Mesenchymal stem cell (in vitro differentiated cells and primary cell): ENCODE data around the gene GRM7.

ENCODE experiments used
- DNase-seq: peaks from one replicate; pipeline ENCODE4 v3.0.0-alpha.2; 2013
- H2AFZ ChIP-seq: one replicate; pipeline ENCODE4 v1.6.1; 2013; ENCODE audit warnings: low read depth, mild to moderate bottlenecking, control low read depth, inconsistent platforms, low read length, moderate library complexity
- H2AK5ac ChIP-seq: 2 replicates; pipeline ENCODE4 v1.6.1; 2013; ENCODE audit warnings: low read length, moderate library complexity, mild to moderate bottlenecking, inconsistent platforms; ENCODE audit not compliant: severe bottlenecking
- H2BK120ac ChIP-seq: one replicate; pipeline ENCODE4 v1.6.1; 2013; ENCODE audit warnings: low read depth, mild to moderate bottlenecking, inconsistent platforms, low read length, moderate library complexity
- H2BK12ac ChIP-seq, 2 experiments: one replicate each; pipeline ENCODE4 v1.6.1; 2013; ENCODE audit warnings: inconsistent platforms in 2 of 2, low read length in 2 of 2, mild to moderate bottlenecking in 2 of 2, moderate library complexity in 2 of 2, control low read depth in 1 of 2
- H2BK15ac ChIP-seq: one replicate; pipeline ENCODE4 v1.6.1; 2013; ENCODE audit warnings: mild to moderate bottlenecking, low read depth, inconsistent platforms; ENCODE audit not compliant: poor library complexity, severe bottlenecking
- H2BK5ac ChIP-seq: 2 replicates; pipeline ENCODE4 v1.6.1; 2013; ENCODE audit warnings: low read depth, mild to moderate bottlenecking, low read length, control low read depth, inconsistent platforms; ENCODE audit not compliant: poor library complexity, severe bottlenecking
- H3K14ac ChIP-seq, 2 experiments: one replicate each; pipeline ENCODE4 v1.6.1; 2013; ENCODE audit warnings: inconsistent platforms in 2 of 2, low read length in 2 of 2, control low read depth in 1 of 2, mild to moderate bottlenecking in 1 of 2, moderate library complexity in 1 of 2
- H3K18ac ChIP-seq, 2 experiments: one replicate each; pipeline ENCODE4 v1.6.1; 2013; ENCODE audit warnings: inconsistent platforms in 2 of 2, low read length in 2 of 2, control low read depth in 1 of 2, low read depth in 1 of 2, mild to moderate bottlenecking in 1 of 2
- H3K23ac ChIP-seq, 2 experiments: one replicate each; pipeline ENCODE4 v1.6.1; 2013; ENCODE audit warnings: inconsistent platforms in 2 of 2, low read length in 2 of 2, mild to moderate bottlenecking in 2 of 2, moderate library complexity in 2 of 2, control low read depth in 1 of 2
- H3K27ac ChIP-seq: 2 replicates; pipeline ENCODE4 v1.5.1; 2013; ENCODE audit warnings: mild to moderate bottlenecking, moderate library complexity, low read length, control low read depth, inconsistent platforms; ENCODE audit not compliant: poor library complexity, severe bottlenecking
- H3K27me3 ChIP-seq, 2 experiments: 2 replicates each; pipeline versions ENCODE4 v1.6.1 to v1.7.0; 2013; ENCODE audit warnings: low read length in 2 of 2, mild to moderate bottlenecking in 2 of 2, moderate library complexity in 2 of 2, control low read depth in 1 of 2, inconsistent platforms in 1 of 2; ENCODE audit not compliant: control insufficient read depth in 1 of 2, insufficient read depth in 1 of 2
- H3K36me3 ChIP-seq, 2 experiments: 2 replicates each; pipeline versions ENCODE4 v1.6.1 to v1.7.0; 2013; ENCODE audit warnings: low read length in 2 of 2, control low read depth in 1 of 2, inconsistent platforms in 1 of 2, low read depth in 1 of 2, mild to moderate bottlenecking in 1 of 2; ENCODE audit not compliant: insufficient read depth in 2 of 2, control insufficient read depth in 1 of 2
- H3K4ac ChIP-seq, 2 experiments: one replicate each; pipeline ENCODE4 v1.6.1; 2013; ENCODE audit warnings: inconsistent platforms in 2 of 2, low read length in 2 of 2, mild to moderate bottlenecking in 2 of 2, moderate library complexity in 2 of 2, control low read depth in 1 of 2, low read depth in 1 of 2
- H3K4me1 ChIP-seq: 2 replicates; pipeline ENCODE4 v1.6.1; 2013; ENCODE audit warnings: low read depth, low read length, control low read depth; ENCODE audit not compliant: control insufficient read depth, insufficient read depth
- H3K4me2 ChIP-seq: 2 replicates; pipeline ENCODE4 v1.6.1; 2013; ENCODE audit warnings: low read length, mild to moderate bottlenecking, inconsistent platforms; ENCODE audit not compliant: poor library complexity, severe bottlenecking
- H3K4me3 ChIP-seq, 2 experiments: 2 replicates each; pipeline versions ENCODE4 v1.5.1 to v1.7.0; 2013; ENCODE audit warnings: low read length in 2 of 2, mild to moderate bottlenecking in 2 of 2, control low read depth in 1 of 2, low read depth in 1 of 2; ENCODE audit not compliant: insufficient read depth in 1 of 2
- H3K79me1 ChIP-seq: replicated peaks from 2 replicates; pipeline ENCODE4 v1.6.1; 2013; ENCODE audit warnings: mild to moderate bottlenecking, control low read depth, low read length, inconsistent platforms; ENCODE audit not compliant: poor library complexity, severe bottlenecking
- H3K9ac ChIP-seq: 2 replicates; pipeline ENCODE4 v1.7.0; 2013; ENCODE audit warnings: mild to moderate bottlenecking, low read length, moderate library complexity
- H3K9me3 ChIP-seq: 2 replicates; pipeline ENCODE4 v1.7.0; 2013; ENCODE audit warnings: mild to moderate bottlenecking, low read length; ENCODE audit not compliant: control insufficient read depth
- H4K8ac ChIP-seq: one replicate; pipeline ENCODE4 v1.6.1; 2013; ENCODE audit warnings: inconsistent platforms, mild to moderate bottlenecking, low read length, moderate library complexity
- H4K91ac ChIP-seq: one replicate; pipeline ENCODE4 v1.6.1; 2013; ENCODE audit warnings: mild to moderate bottlenecking, low read length, inconsistent platforms
- WGBS: methylation state at CpG from one replicate; pipeline ENCODE4 v1.1.7; 2013; ENCODE audit warnings: mixed read lengths; 5-methylcytosine and 5-hydroxymethylcytosine counted together

Gene GRM7

DNA sequence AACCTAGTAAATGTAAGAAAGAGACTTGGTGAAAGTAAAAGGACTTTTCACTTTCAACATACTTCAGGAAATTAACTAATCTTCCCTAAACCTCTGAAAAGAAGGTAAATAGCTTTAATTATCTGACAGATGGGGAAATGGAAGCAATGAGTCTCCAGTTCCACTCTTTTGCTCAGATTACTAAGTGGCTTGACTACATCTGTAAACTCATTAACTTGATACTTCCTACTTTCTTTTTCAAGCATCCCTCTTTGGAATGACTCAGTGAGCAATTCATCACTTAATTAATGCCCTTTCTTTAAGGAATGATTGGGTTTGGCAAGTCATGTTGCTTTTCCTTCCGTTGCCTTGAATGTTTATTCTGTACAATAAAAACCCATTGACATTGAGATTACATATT, 234.2 kb downstream of the GRM7 start:
- whole genome bisulfite sequencing = 29% methylated on average over 1 of the region's 1 CpG
- no peak overlapping the region for H3K27ac ChIP-seq

DNA sequence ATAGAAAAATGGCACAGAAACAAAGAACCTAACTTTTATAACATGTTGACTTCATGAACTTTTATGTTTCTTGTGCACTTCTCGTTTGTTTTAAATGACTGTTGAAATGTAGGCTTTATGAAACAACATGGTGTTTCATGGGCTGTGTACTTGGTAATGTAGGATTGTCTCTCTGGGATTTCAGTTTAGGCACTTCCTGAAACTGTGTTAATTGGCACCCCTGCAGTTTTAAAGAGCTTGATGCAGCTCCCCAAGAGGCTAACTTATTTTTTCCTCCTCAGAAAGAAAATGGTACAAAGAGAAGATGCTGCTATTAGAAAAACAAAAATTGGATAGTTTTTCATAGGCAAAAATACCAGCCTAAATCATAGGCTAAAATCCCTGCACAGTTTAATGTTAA, 239.2 kb downstream of the GRM7 start:
- Histone ChIP-seq H3K14ac (no peak overlapping the region), H3K23ac (no peak overlapping the region), H3K79me1 (no peaks in the 10 kb centered on the region), H3K27me3 (no peaks in the 10 kb centered on the region), H3K9ac (no peak overlapping the region), H4K8ac (no peak overlapping the region), H3K4me3 (no peak overlapping the region), H3K27ac (no peak overlapping the region), H3K4me1 (no peaks in the 10 kb centered on the region), H2BK120ac (no peak overlapping the region), H2BK5ac (no peak overlapping the region), H4K91ac (no peak overlapping the region), H2BK12ac (no peak overlapping the region), H3K4ac (no peak overlapping the region), H3K18ac (no peak overlapping the region), H3K4me2 (no peak overlapping the region), H3K9me3 (peaks cover 25% of the 10 kb centered on the region), H2AK5ac (no peak overlapping the region), H2BK15ac (no peak overlapping the region), H2AFZ (no peak overlapping the region), H3K36me3 (no peaks in the 10 kb centered on the region)
- DNase-seq = no peak
- WGBS = 81% methylated on average over 1 of the region's 1 CpG

More for the DNA sequence above, 234.2 kb downstream of the GRM7 start:
- Histone ChIP-seq H3K23ac (no peak overlapping the region), H2BK120ac (no peak overlapping the region), H3K4me1 (no peaks in the 10 kb centered on the region), H2BK15ac (no peak overlapping the region), H2BK5ac (no peak overlapping the region), H3K27me3 (no peaks in the 10 kb centered on the region), H3K4me3 (no peak overlapping the region), H2BK12ac (no peak overlapping the region), H3K18ac (no peak overlapping the region), H3K36me3 (no peaks in the 10 kb centered on the region), H4K8ac (no peak overlapping the region), H3K4me2 (no peak overlapping the region), H3K4ac (no peak overlapping the region), H3K9me3 (peaks cover 19% of the 10 kb centered on the region), H3K79me1 (no peaks in the 10 kb centered on the region), H2AK5ac (no peak overlapping the region), H3K14ac (no peak overlapping the region), H2AFZ (no peak overlapping the region), H3K9ac (no peak overlapping the region), H4K91ac (no peak overlapping the region)
- DNase-seq = peak; percentile 55

DNA sequence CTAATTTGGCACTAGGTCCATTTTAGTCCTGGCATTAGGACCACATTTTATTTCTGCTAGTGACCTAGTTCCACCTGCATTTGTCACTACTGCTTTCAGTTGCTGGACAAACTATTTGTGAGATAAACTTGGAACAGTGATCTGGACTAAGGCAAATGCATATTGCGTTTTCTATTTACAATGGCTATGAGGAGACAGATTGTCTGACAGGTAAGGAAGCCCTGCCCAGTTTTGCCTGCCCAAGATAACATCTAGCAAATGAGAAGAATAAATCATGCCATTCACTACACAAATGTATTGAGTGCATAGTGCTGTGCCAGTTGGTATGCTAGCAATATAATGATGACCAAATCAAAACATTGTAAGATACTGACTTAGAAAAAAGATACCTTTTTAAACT, 245.7 kb downstream of the GRM7 start:
- no peak overlapping the region for H2BK120ac ChIP-seq
- no peak overlapping the region for H3K27ac ChIP-seq
- H3K23ac ChIP-seq = no peak overlapping the region
- no peak overlapping the region for H2AFZ ChIP-seq
- no peaks in the 10 kb centered on the region for H3K4me1 ChIP-seq
- no peak overlapping the region for H4K8ac ChIP-seq
- no peak overlapping the region for H3K4ac ChIP-seq
- H2AK5ac ChIP-seq = no peak overlapping the region
- H3K4me2 ChIP-seq = no peak overlapping the region
- no peak overlapping the region for H3K4me3 ChIP-seq
- H2BK15ac ChIP-seq = no peak overlapping the region
- no peak overlapping the region for H3K14ac ChIP-seq
- no peaks in the 10 kb centered on the region for H3K79me1 ChIP-seq
- no peaks in the 10 kb centered on the region for H3K36me3 ChIP-seq
- H4K91ac ChIP-seq = no peak overlapping the region
- no peak overlapping the region for H2BK12ac ChIP-seq
- H2BK5ac ChIP-seq = no peak overlapping the region
- H3K18ac ChIP-seq = no peak overlapping the region
- WGBS = 100% methylated on average over 1 of the region's 1 CpG
- peaks cover 28% of the 10 kb centered on the region for H3K9me3 ChIP-seq
- no peak for DNase-seq
- no peaks in the 10 kb centered on the region for H3K27me3 ChIP-seq
- no peak overlapping the region for H3K9ac ChIP-seq

DNA sequence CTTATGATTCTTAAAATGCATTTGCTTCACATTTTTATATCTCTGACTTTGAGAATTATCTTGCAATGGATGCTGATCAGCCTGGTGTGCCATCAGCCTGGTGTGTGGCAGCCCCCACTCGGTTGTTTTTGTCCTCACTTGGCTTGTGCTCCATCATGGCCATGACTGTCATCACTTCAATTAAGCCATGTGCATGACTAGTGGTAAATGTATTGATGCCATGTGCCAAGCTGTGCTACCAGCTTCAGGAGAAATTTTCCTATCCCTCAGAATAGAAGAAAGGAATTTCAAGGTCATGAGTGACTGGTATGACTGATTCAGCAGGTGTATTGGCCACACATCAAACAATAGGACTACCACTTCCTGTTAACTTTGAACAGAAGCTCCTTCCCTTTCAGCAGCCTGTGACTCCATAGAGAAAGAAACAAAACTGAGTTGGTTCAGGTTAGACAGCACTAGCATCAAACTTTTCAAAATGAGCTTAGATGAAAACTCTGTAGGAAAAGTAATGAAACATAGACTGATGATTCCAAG, 251.7 kb downstream of the GRM7 start:
- Histone ChIP-seq H2AFZ (no peak overlapping the region), H2AK5ac (no peak overlapping the region), H2BK5ac (no peak overlapping the region), H3K36me3 (no peaks in the 10 kb centered on the region), H4K91ac (no peak overlapping the region), H3K9me3 (peaks cover 14% of the 10 kb centered on the region), H3K4ac (no peak overlapping the region), H3K18ac (no peak overlapping the region), H3K27me3 (no peaks in the 10 kb centered on the region), H3K4me3 (no peak overlapping the region), H3K14ac (no peak overlapping the region), H3K27ac (no peak overlapping the region), H3K4me2 (no peak overlapping the region), H4K8ac (no peak overlapping the region), H3K9ac (no peak overlapping the region), H2BK15ac (no peak overlapping the region), H2BK120ac (no peak overlapping the region), H3K79me1 (no peaks in the 10 kb centered on the region), H3K23ac (no peak overlapping the region), H3K4me1 (no peaks in the 10 kb centered on the region), H2BK12ac (no peak overlapping the region)
- WGBS = 67% methylated on average over 1 of the region's 1 CpG
- no peak for DNase-seq
